K562 (cell line): Measurements from ENCODE around the gene ZFYVE27. TPM values are rescaled to one million over a fixed set of nuclear protein-coding genes. Genes with fewer than 3 reads are reported as not detected.

Experiments used
- ATAC-seq: fragments of 200-7000 bp; cut with Tn5 transposase; 3 replicates; pipeline ENCODE4 v1.9.1; 2020; ENCODE audit warnings: moderate library complexity
- BruUV-seq: library from RNA; stranded (reverse); fragments of 400-500 nt; replicated peaks from 2 replicates; lab custom pipeline; 2021; lab: Mats Ljungman, UMichigan
- CTCF ChIA-PET: fragments of 300-600 bp; formaldehyde crosslinking; extraction: SDS; loops from one replicate; lab custom pipeline; 2021; ENCODE audit warnings: low intra/inter-chr PET ratio; lab: Yijun Ruan, JAX
- POLR2A ChIA-PET: fragments of 300-600, 350-650 bp; sonication (Branson Sonifier 250); formaldehyde crosslinking; extraction: SDS; loops from one replicate; lab custom pipeline; 2021; ENCODE audit warnings: antibody characterized with exemption, inconsistent platforms; lab: Yijun Ruan, JAX
- DNase-seq, 4 experiments: peaks; one replicate each; pipeline versions ENCODE4 v3.0.0 to v3.0.0-alpha.2; 2011 to 2018; ENCODE audit warnings: low spot score in 3 of 4, mixed read lengths in 3 of 4; ENCODE audit errors: extremely low read depth in 1 of 4
- FAIRE-seq: peaks from 2 replicates; lab custom pipeline; 2011; peaks lifted over from hg19 to GRCh38; lab: Jason Lieb, UNC
- H2AFZ ChIP-seq: 2 replicates; pipeline ENCODE4 v1.6.0; 2011; ENCODE audit warnings: low read depth, low read length, control low read depth, inconsistent platforms
- H3K27ac ChIP-seq: fragments of 200-600 bp; 3 replicates; pipeline ENCODE4 v1.8.0; 2011; ENCODE audit warnings: low read depth, mild to moderate bottlenecking, control low read depth, inconsistent platforms, low read length, moderate library complexity, mixed read lengths; ENCODE audit errors: extremely low read depth
- H3K27me3 ChIP-seq, 2 experiments: fragments of 300-600 bp in 1 of 2; 2 replicates in 1 of 2; 3 replicates in 1 of 2; pipeline versions ENCODE4 v1.6.0 to v1.8.0; 2011; ENCODE audit warnings: inconsistent platforms in 2 of 2, low read length in 2 of 2, mild to moderate bottlenecking in 1 of 2, mixed read lengths in 1 of 2, moderate library complexity in 1 of 2; ENCODE audit not compliant: control insufficient read depth in 2 of 2, insufficient read depth in 2 of 2
- H3K36me3 ChIP-seq: fragments of 300-600 bp; 3 replicates; pipeline ENCODE4 v1.8.0; 2011; ENCODE audit warnings: mild to moderate bottlenecking, low read length, inconsistent platforms; ENCODE audit not compliant: control insufficient read depth, insufficient read depth
- H3K4me1 ChIP-seq, 2 experiments: fragments of 200-600 bp in 1 of 2; replicated peaks in 1 of 2; 2 replicates in 1 of 2; 3 replicates in 1 of 2; pipeline versions ENCODE4 v1.5.1 to v1.8.0; 2011; ENCODE audit warnings: inconsistent platforms in 2 of 2, low read length in 2 of 2, mild to moderate bottlenecking in 1 of 2, mixed read lengths in 1 of 2, moderate library complexity in 1 of 2; ENCODE audit not compliant: control insufficient read depth in 2 of 2, insufficient read depth in 2 of 2
- H3K4me2 ChIP-seq: 2 replicates; pipeline ENCODE4 v1.6.1; 2011; ENCODE audit warnings: low read length, control low read depth, inconsistent platforms, mixed read lengths; ENCODE audit not compliant: insufficient read depth
- H3K4me3 ChIP-seq: fragments of 200-600 bp; sonication (generic), shearing (Covaris generic); 2 replicates; pipeline ENCODE4 v1.5.1; 2016; ENCODE audit warnings: control low read depth, inconsistent platforms
- H3K79me2 ChIP-seq: fragments of 200-600 bp; 3 replicates; pipeline ENCODE4 v1.8.0; 2011; ENCODE audit warnings: low read length, inconsistent platforms; ENCODE audit not compliant: control insufficient read depth, insufficient read depth
- H3K9ac ChIP-seq, 2 experiments: 2 replicates each; pipeline versions ENCODE4 v1.6.0 to v1.6.1; 2011; ENCODE audit warnings: low read depth in 2 of 2, low read length in 2 of 2, control low read depth in 1 of 2, inconsistent platforms in 1 of 2, mild to moderate bottlenecking in 1 of 2, mixed read lengths in 1 of 2; ENCODE audit not compliant: insufficient read depth in 1 of 2
- H3K9me1 ChIP-seq: one replicate; pipeline ENCODE4 v1.6.0; 2011; ENCODE audit warnings: inconsistent platforms, mild to moderate bottlenecking, low read length, moderate library complexity; ENCODE audit not compliant: control insufficient read depth, insufficient read depth
- H3K9me3 ChIP-seq: replicated peaks from 2 replicates; pipeline ENCODE4 v1.5.1; 2011; ENCODE audit warnings: low read depth, low read length, inconsistent platforms; ENCODE audit not compliant: control insufficient read depth, insufficient read depth
- H4K20me1 ChIP-seq: replicated peaks from 2 replicates; pipeline ENCODE4 v1.6.1; 2011; ENCODE audit warnings: low read length, inconsistent platforms, mixed read lengths; ENCODE audit not compliant: control insufficient read depth, insufficient read depth
- ARID1B ChIP-seq: fragments of 450-650 bp; IDR thresholded peaks from 2 replicates; pipeline ENCODE4 v1.6.1; 2016; ENCODE audit warnings: antibody characterized with exemption, mild to moderate bottlenecking, inconsistent platforms
- CHD4 ChIP-seq: fragments of 200-600 bp; sonication (generic); IDR thresholded peaks from 3 replicates; pipeline ENCODE4 v1.6.1; 2012; ENCODE audit warnings: low read depth, mild to moderate bottlenecking, mixed read lengths, low read length, inconsistent platforms; ENCODE audit not compliant: insufficient read depth, insufficient replicate concordance, poor library complexity, severe bottlenecking
- IRF2 ChIP-seq: sonication (generic); formaldehyde crosslinking; IDR thresholded peaks from 2 replicates; pipeline ENCODE4 v1.8.1; 2022; ENCODE audit warnings: mild to moderate bottlenecking, missing genetic modification reagents
- JUND ChIP-seq, 2 experiments: IDR thresholded peaks; 2 replicates in 1 of 2; 3 replicates in 1 of 2; pipeline ENCODE4 v1.6.1; 2011; ENCODE audit warnings: borderline replicate concordance in 2 of 2, low read depth in 2 of 2, low read length in 2 of 2, improper control_type of control experiment in 1 of 2, missing biosample characterization in 1 of 2, missing genetic modification characterization in 1 of 2, missing genetic modification reagents in 1 of 2
- NFIX ChIP-seq: fragments of 250-450 bp; sonication (Bioruptor Pico); IDR thresholded peaks from 2 replicates; pipeline ENCODE4 v1.4.0; 2020; ENCODE audit warnings: low read depth, mild to moderate bottlenecking, moderate library complexity
- POLR2G ChIP-seq: fragments of 200-400 bp; formaldehyde crosslinking; IDR thresholded peaks from 2 replicates; pipeline ENCODE4 v1.6.1; 2017; ENCODE audit warnings: low read depth, mild to moderate bottlenecking, antibody characterized with exemption, low read length, moderate library complexity
- YBX1 ChIP-seq: fragments of 450-650 bp; IDR thresholded peaks from 2 replicates; pipeline ENCODE4 v1.7.1; 2016; ENCODE audit warnings: mild to moderate bottlenecking
- ZBTB43 ChIP-seq: sonication (generic); formaldehyde crosslinking; IDR thresholded peaks from 2 replicates; pipeline ENCODE4 v1.8.0; 2023; ENCODE audit warnings: mild to moderate bottlenecking, missing genetic modification reagents
- WGBS: fragments of 100-300 bp; shearing (Covaris generic); methylation state at CpG from one replicate; pipeline ENCODE4 v1.1.6; 2016; ENCODE audit warnings: low coverage, mixed read lengths; ENCODE audit not compliant: insufficient coverage; ENCODE audit errors: missing lambda C conversion rate; 5-methylcytosine and 5-hydroxymethylcytosine counted together
- in situ Hi-C: fragments of 300-500 bp; cut with MboI; formaldehyde crosslinking; loops from 4 replicates; pipeline ENCODE4 v1.15.0; 2018; ENCODE audit warnings: inconsistent platforms, mixed read lengths
- intact Hi-C: fragments of 100-400 bp; cut with micrococcal nuclease; formaldehyde crosslinking; loops from 2 replicates; pipeline ENCODE4 v1.14.2; 2022
- polyA plus RNA-seq, 8 experiments: library from polyadenylated mRNA; depleted of rRNA in 4 of 8; stranded (reverse) in 5 of 8; unstranded in 3 of 8; fragments of >200 nt; fragmentation: Nextera tagmentation in 2 of 8; fragmentation: Illumina TruSeq in 1 of 8; extraction: Ambion mirVana in 2 of 8; extraction: Trizol in 1 of 8; gene quantifications; 2 replicates each; pipeline versions ENCODE4 v1.2.1 to v1.2.3, GENCODE V29; 2011 to 2014; ENCODE audit warnings: inconsistent platforms in 1 of 8, missing spikeins in 1 of 8
- total RNA-seq, 7 experiments: library from RNA; depleted of rRNA in 6 of 7; stranded (reverse); fragments of >200 nt in 6 of 7; fragmentation: Illumina TruSeq in 2 of 7; extraction: Trizol in 2 of 7; gene quantifications; 2 replicates each; pipeline versions ENCODE4 v1.2.1 to v1.2.3, GENCODE V29; 2011 to 2021; ENCODE audit warnings: low replicate concordance in 1 of 7

Gene ZFYVE27
- total and polyA plus RNA-seq, 9 of the 15 experiments (the other 6 are each of a cell fraction or from before 2014, with no cell fraction given): 0.81 to 21.9 (median 15.3) TPM

- TF ChIP-seq ZBTB43 (CRISPR knock-in tag) (no peak), JUND (IDR thresholded peaks at IDR 0.05; ENCODE audit: borderline replicate concordance, low read depth, low read length) (no peak), JUND (tag; IDR thresholded peaks at IDR 0.05; ENCODE audit: borderline replicate concordance, low read depth, low read length) (no peak), ARID1B (no peak), YBX1 (no peak), NFIX (CRISPR knock-in tag) (no peak)
Measured at GRCh38 chr10:97760461-97761257, 23.7 kb downstream of the ZFYVE27 start (continued).

- intact Hi-C loops: no loop called here
- no peak for ATAC-seq
- in situ Hi-C loops: loop anchor here (25.0 kb wide), 1 partner anchor 101 kb away; no protein-coding TSS in a partner anchor
Measured at GRCh38 chr10:97761331-97761865, 24.5 kb downstream of the ZFYVE27 start.

More at GRCh38 chr10:97761331-97761865, 24.5 kb downstream of the ZFYVE27 start:
- Histone ChIP-seq H3K4me3 (no peak overlapping the region), H3K27ac (no peak overlapping the region), H3K27me3 (no peaks in the 10 kb centered on the region), H3K9me1 (no peaks in the 10 kb centered on the region), H3K36me3 (peaks cover 39% of the 10 kb centered on the region; the same call in 2 of the 3 replicates), H3K4me1 (peaks cover 0 to 6% of the 10 kb centered on the region in 2 experiments; a peak in 2 of 5 replicates), H3K9me3 (no peaks in the 10 kb centered on the region), H2AFZ (no peak overlapping the region), H4K20me1 (no peaks in the 10 kb centered on the region; the same call in 1 of the 2 replicates), H3K79me2 (no peaks in the 10 kb centered on the region), H3K9ac (no peak overlapping the region; a peak in 1 of 4 replicates), H3K4me2 (no peak overlapping the region)
- FAIRE-seq (no peak), DNase-seq (no peak)
- no TSS peak for BruUV-seq
- ChIA-PET POLR2A (interaction anchor here (0.7 kb wide), 1 partner anchor 16 kb away, joined by 3 read pairs; no protein-coding TSS in a partner anchor), CTCF (no interaction called here)
- TF ChIP-seq IRF2 (CRISPR knock-in tag) (no peak), CHD4 (no peak), POLR2G (peak; percentile 24; the same call in 1 of the 2 replicates)
- WGBS: 94% methylated on average over 7 of the region's 8 CpGs
